Non-pigmented ciliary epithelial cell (primary cell): ENCODE measurements around the gene GZMA.

ENCODE experiments used
- DNase-seq: peaks from one replicate; pipeline ENCODE4 v3.0.0-alpha.2; 2010; ENCODE audit warnings: low read depth

GZMA gene

DNA sequence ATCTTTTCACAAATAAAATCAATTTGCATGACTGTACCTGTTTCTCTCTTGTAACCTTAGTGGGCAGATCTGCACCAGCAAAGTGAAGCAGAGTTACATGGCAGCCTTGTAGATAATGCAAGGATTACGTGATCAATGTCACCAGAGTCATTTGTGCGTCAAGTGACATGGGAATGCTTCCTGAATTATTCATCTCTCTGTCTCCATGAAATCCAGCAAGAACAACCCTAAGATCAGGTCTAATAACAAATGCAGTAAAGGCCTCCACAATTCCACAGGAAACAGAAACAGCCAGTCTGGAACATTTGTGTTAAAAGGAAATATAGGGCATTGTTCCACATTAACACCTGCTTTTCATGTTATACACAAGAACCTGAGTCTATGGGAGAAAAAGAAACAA is 7.8 kb downstream of the GZMA start:
- no peak for DNase-seq

- no peak for DNase-seq
Observed at GRCh38 chr5:55113327-55113726, 10.9 kb downstream of the GZMA start.

DNA sequence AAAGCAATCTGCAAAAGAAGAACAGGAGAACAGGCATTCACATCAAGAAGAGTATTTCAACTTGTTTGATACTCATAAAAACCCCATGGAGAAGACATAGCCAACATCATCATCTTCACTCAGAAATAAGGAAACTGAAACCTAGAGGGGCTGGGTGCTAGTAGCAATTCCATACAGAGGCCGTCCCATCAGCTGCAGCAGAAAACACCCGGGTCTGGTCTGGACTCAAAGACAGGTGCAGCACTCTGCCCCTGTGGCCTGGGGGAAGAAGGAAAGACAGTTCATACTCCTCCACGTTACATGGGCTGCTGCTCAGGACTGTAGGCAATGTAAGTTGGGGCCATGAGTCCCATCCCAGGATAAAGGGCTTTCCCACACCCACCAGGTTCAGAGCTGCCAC is 11.6 kb downstream of the GZMA start:
- no peak for DNase-seq

- DNase-seq: no peak
Observed at GRCh38 chr5:55123365-55123764, 20.9 kb downstream of the GZMA start.

- DNase-seq: no peak
Observed at GRCh38 chr5:55134053-55134722, 31.7 kb downstream of the GZMA start.

GRCh38 chr5:55136521-55136920 is 34.1 kb downstream of the GZMA start:
- DNase-seq: no peak

GRCh38 chr5:55140908-55141665 is 38.6 kb downstream of the GZMA start:
- no peak for DNase-seq

DNA sequence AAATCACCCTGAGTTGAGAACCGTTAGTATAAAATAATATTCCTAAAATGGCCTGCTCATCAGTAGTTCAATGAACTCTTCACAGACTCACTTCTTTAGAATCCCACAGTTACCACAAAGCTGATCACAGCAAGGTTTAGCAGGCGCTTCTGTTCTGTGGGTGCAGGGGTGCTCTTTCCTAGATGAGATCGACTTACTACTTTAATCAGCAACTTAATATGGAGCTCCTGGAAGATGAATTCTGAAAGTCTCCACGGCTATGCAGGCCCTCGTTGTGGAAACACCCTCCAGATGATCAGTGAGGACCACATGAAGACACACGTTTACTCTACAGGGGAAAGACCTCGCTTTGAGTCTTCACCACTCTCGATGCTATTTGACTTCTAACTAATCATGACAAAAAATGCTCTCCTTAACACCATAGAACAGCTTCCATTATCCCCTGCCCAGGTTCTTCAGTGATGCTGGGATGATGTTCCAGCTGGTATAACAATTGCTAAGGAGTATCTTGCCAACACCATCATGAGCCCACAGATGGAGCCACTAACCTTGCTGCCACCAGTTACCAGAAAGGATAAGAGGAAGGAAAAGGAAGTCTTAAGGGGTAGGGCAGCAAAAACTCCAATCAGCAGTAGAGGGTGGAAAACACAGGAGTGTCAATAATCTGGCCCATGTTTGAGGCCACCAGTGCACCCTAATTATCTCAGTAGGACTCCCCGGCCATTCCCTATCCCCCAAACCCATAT is 39.7 kb downstream of the GZMA start:
- DNase-seq: no peak

DNA sequence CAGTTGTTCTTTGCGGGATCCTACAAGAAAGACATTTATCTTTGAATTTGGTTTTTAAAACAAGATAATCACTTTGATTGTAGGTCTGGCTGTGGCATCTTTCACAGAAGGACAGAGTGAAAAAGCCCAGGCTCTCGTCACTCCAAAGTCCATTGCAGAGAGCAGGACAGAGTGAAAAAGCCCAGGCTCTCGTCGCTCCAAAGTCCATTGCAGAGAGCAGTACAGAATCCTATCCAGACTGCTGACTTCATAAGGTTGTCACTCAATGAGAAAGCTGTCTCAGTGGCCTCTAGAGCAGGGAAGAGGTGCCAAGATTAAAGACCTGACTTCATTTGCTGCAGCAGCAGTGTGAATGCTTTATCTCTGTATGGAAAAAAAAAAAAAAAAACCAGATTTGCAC is 41.2 kb downstream of the GZMA start:
- no peak for DNase-seq

DNA sequence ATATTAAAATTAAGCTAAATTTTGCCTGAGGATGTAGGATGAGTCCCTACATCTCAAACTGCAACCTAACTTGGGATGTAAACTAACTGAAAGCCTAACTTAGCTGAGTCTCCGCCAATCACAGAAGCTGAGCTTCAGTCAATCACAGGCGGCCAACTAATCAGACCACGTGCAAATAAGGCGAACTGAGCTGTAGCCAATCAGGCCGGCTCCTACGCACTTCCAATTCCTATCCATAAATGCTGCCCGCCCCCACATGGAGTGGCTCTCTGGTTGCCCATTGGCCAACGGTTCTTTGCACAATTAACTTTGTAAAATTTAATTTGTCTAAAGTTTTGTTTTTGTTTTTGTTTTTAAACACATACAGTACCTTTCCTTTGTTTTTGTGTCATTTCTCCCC is 43.6 kb downstream of the GZMA start:
- DNase-seq: no peak

- DNase-seq: peak; percentile 32
Observed at GRCh38 chr5:55146543-55147151, 44.2 kb downstream of the GZMA start.

DNA sequence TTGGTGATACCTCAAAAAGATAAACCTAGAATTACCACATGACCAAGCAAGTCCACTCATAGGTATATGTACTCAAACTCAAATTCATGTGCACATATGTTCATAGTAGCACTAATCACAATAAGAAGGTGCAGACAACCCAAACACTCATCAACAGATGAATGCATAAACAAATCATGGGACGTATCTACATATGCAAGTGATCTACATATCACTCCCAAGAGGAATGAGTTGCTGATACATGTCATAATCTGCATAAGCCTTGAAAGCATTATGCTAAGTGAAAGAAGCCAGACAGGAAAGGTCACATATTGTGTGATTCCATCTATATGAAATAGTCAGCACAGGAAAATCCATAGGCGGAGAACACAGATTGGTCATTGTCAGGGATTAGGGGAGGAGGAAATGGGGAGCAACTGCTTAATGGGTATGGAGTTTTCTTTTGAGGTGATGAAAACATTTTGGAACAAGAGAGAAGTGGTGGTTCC is 46.9 kb downstream of the GZMA start:
- no peak for DNase-seq

GRCh38 chr5:55151923-55152842 is 49.7 kb downstream of the GZMA start:
- no peak for DNase-seq

DNA sequence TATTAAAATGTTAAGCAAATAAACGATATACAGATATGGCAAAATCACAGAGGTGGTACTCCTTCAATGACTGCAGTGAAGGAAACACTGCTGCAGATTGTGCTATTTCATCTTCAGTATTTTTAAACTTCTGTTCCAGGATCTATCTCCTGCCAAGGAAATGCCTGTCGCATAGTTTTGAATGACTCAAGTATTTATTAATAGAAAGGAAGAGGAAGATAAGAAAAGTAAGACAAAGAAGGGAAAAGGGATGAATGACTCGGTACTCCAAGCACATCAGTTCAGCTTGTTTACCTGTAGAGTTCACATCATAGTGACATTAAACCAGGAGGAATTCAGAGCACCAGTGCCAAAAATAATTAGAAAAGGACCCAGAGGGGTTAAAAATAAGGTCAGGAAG is 52.4 kb downstream of the GZMA start:
- DNase-seq: peak; percentile 44
